GM18507 (cell line): ENCODE data around the gene BPIFB1.

Source experiments
- DNase-seq: peaks from one replicate; pipeline ENCODE4 v3.0.0; 2011; ENCODE audit warnings: low read depth; ENCODE audit not compliant: insufficient read length; ENCODE audit errors: extremely low spot score
- FAIRE-seq: peaks from 2 replicates; lab custom pipeline; 2011; peaks lifted over from hg19 to GRCh38; lab: Jason Lieb, UNC

BPIFB1 gene

DNA sequence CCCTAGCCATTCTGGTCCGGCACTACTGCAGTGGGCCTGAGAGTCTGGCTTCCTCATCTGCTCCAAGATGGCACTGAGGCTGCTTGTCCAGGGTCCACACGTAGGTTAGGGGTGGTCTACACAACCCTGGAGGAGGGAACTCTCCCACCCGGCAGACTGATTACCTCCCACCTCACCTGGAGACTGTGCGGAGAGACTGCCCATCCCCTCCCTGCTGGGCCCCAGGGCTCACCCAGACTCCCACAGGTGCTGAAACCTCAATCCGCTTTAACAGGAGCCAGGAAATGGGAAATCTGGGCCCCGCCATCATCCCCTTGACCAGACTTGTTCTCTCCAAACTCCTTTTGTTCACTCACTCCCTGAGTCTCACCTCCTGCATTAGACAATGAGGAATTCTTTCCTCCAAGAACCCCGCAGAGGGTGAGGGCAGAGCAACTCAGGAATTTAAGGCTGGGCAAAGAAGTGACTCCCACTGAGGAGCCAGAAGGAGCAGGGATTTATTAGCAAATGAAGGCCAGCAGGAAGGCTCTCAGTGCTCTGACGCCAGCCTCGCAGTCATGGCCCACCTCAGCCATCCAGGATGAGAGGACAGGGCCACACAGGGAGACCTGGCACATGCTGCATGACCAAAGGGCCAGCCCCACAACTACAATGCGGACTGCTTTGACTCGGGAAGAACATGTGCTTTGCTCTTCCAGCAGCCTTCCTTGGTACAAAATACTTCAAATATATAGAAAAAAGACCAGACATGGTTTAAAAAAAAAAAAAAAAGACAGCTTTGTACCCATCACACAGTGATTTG lies 65.3 kb downstream of the BPIFB1 start:
- DNase-seq, result no peak
- no peak for FAIRE-seq

DNA sequence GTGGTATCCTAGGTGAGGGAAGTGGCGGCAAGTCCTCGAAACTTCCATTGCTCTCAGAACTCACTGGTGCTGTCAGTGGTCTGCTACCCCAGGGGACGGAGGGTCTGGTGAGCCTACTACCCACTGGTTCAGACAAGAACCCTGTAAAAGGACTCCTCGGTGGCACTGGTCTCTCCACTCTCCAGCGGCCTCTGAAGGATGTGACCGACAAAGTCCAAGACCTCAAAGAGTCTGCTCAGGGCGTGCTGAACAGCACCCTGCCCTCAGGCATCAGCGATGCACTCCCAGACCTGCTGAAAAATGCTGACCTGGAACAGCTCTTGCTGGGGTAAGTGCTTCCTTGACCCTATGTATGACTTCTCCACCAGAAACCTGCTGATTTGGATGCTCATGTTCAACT lies 66.5 kb downstream of the BPIFB1 start:
- FAIRE-seq, result no peak
- DNase-seq, result no peak

DNA sequence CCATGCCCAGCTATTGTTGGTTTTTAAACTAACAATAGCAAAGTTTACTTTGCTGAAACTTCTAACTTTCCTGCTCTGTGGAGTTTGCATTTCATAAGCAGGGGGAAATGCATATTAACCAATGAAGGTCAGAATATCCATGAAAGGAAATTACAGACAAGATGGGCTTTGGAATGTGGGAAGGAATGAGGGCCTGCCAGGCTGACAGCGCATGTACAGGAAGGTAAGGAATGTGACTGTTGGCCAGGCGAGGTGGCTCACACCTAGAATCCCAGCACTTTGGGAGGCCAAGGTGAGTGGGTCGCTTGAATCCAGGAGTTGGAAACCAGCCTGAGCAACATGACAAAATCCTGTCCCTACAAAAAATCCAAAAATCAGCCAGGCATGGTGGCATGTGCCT lies 68.7 kb downstream of the BPIFB1 start:
- DNase-seq (no peak), FAIRE-seq (no peak)

DNA sequence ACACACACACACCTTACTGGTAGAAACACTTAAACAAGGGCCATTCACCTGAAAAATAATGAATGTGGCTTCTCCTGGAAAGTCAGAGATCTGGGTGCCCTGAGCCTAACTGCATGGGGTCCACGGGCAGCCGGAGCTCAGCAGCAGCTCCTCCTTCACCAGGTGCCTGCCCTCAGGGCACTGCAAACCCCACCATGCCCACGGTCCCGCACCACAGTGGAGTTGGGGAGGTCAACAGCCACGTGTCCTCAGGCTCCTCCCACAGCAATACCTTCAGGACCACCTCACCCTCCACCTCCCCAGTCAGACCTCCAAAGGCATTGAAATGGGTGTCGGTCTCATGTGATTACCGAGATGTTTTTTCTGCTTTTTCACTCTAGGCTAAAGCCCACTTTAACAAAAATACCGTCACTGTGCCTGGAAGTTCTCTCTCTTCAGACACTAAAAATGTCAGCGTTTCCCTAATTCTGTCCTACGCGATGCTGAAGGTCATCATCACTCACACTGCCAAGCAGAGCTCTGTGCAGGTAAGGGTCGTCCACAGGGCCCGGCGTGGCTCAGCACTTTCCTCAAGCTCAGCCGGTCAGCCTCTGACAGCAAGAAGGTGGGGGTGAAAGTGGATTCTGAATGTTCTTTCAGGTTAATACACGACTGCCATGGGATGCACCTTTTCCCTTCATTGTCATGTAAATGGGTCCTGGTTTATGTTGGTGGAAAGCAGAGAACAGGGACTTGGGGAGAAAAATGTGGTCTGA lies 69.4 kb downstream of the BPIFB1 start:
- FAIRE-seq, result no peak
- DNase-seq, result no peak

DNA sequence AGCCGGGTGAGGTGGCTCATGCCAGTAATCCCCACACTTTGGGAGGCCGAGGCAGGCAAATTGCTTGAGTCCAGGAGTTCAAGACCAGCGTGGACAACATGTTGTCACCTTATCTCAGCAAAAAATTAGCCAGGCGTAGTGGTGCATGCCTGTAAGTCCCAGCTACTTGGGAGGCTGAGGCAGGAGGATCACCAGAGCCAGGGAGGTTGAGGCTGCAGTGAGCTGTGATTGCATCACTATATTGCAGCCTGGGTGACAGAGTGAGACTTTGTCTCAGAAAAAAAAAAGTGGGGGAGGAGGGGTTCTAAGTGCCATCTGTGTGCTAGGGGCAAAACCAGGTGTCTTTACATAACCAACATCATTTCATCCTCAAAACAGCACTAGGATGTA lies 70.0 kb downstream of the BPIFB1 start:
- no peak for FAIRE-seq
- DNase-seq, result no peak
